ENCODE measurements around the gene AP2S1.

DNA sequence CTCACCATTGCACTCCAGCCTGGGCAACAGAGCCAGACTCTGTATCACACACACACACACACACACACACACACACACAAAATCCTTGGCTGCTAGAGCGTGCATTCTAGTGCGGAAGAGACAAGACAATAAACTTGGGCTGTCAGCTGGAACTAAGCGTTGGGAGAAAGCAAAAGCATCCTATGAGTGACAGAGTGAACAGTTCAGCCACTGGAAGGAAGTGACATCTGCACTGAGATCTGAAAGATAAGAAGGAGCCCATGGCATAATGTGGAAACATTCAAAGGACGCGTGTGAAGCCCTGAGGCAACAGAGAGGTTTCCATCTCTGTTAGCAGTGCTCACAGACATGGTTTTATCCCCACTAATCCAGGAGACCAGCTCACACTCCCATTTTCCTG lies 58.7 kb downstream of the AP2S1 start:
- TF ChIP-seq POLR2A (IDR thresholded peaks at IDR 0.05; ENCODE audit: low read depth, low read length) (no peak), POLR2AphosphoS5 (IDR thresholded peaks at IDR 0.05; ENCODE audit: low read depth, low read length) (no peak), TAF1 (IDR thresholded peaks at IDR 0.05; ENCODE audit: borderline replicate concordance, low read depth, low read length) (no peak)
